Measurements from ENCODE around the gene MOCOS. TPM values are rescaled to one million over a fixed set of nuclear protein-coding genes. Genes with fewer than 3 reads are reported as not detected.

Gene MOCOS
- total RNA-seq, 1 donor from 2014 or later: 4.2 TPM

DNA sequence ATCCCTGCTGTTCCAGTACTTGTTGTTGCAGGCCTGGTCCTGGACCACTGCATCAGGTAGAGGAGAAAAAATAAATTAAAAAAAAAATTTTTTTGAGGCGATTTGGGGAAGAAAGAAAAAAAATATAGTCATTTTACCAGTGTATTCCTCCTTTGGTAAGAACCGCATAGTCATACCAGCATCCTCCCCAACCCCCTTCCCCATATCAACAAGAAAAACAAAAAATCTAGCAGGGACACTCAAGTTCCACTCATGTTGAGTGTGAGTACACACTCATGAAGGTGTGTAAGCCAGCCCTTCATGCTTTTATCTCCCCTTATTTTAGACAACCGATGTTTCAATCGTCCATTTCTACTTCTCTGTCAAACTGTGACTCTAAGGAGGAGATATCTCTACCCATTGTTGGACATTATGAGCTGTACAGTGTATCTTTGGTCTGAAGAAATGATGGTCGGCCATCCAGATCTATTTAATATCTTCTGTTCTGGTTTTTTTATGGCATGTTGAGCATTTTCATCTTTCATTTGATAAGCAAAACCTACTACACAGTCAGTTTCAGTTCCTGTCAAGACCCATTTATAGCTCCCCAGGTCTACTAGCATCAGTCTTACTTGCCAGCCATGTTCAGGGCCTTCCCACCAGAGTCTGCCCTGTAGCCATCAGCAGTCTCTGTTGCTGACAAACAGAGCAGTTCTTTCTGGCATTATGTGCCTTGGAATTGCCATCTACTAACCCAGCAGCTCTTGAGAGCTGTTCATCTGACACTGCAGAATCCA, 37.6 kb upstream of the MOCOS start:
- Histone ChIP-seq H3K27ac (no peak overlapping the region), H3K9me3 (no peaks in the 10 kb centered on the region), H3K27me3 (ENCODE audit: low read depth) (no peaks in the 10 kb centered on the region), H3K4me1 (no peaks in the 10 kb centered on the region), H3K4me3 (no peak overlapping the region), H3K36me3 (peaks cover 99% of the 10 kb centered on the region)
- DNase-seq (no peak), ATAC-seq (no peak)
- TF ChIP-seq CTCF (IDR thresholded peaks at IDR 0.05): no peak
- intact Hi-C loops (cut with DNase I): no loop called here

- intact Hi-C loops (cut with DNase I): no loop called here
- ATAC-seq (no peak), DNase-seq (no peak)
- H3K4me3 ChIP-seq: no peak overlapping the region
- H3K27me3 ChIP-seq (ENCODE audit: low read depth): no peaks in the 10 kb centered on the region
- no peak overlapping the region for H3K27ac ChIP-seq
- peaks cover 99% of the 10 kb centered on the region for H3K36me3 ChIP-seq
- H3K4me1 ChIP-seq: no peaks in the 10 kb centered on the region
- no peaks in the 10 kb centered on the region for H3K9me3 ChIP-seq
- TF ChIP-seq CTCF (IDR thresholded peaks at IDR 0.05): no peak
Observed at GRCh38 chr18:36152781-36153180, 34.5 kb upstream of the MOCOS start.

DNA sequence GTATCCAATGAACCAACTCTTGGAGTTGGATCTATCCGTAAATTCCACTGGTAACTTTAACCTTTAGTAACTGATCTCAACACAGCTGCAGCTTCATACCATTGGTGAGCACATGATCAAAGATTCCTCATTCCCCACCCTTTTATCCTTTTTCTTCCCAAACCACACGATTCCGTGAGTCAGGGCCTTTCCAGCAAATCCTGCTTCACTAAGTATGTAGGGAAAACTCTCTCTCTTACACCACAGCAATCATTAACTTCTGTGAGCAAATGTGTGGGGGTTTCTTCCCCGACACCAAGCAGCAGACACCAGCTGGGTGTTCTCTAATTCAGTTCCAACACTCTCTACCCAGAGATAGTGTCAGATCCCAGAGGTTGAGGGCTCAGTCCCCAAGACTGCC, 34.1 kb upstream of the MOCOS start:
- H3K9me3 ChIP-seq: no peaks in the 10 kb centered on the region
- intact Hi-C loops (cut with DNase I): no loop called here
- DNase-seq (no peak), ATAC-seq (no peak)
- no peak overlapping the region for H3K27ac ChIP-seq
- H3K4me3 ChIP-seq: no peak overlapping the region
- H3K27me3 ChIP-seq (ENCODE audit: low read depth): no peaks in the 10 kb centered on the region
- TF ChIP-seq CTCF (IDR thresholded peaks at IDR 0.05): no peak
- peaks cover 97% of the 10 kb centered on the region for H3K36me3 ChIP-seq
- no peaks in the 10 kb centered on the region for H3K4me1 ChIP-seq

GRCh38 chr18:36153771-36154170, 33.5 kb upstream of the MOCOS start:
- Histone ChIP-seq H3K27me3 (ENCODE audit: low read depth) (no peaks in the 10 kb centered on the region), H3K36me3 (peaks cover 97% of the 10 kb centered on the region), H3K4me1 (no peaks in the 10 kb centered on the region), H3K9me3 (no peaks in the 10 kb centered on the region), H3K4me3 (no peak overlapping the region), H3K27ac (no peak overlapping the region)
- intact Hi-C loops (cut with DNase I): no loop called here
- DNase-seq (no peak), ATAC-seq (no peak)
- no peak for TF ChIP-seq CTCF (IDR thresholded peaks at IDR 0.05)

DNA sequence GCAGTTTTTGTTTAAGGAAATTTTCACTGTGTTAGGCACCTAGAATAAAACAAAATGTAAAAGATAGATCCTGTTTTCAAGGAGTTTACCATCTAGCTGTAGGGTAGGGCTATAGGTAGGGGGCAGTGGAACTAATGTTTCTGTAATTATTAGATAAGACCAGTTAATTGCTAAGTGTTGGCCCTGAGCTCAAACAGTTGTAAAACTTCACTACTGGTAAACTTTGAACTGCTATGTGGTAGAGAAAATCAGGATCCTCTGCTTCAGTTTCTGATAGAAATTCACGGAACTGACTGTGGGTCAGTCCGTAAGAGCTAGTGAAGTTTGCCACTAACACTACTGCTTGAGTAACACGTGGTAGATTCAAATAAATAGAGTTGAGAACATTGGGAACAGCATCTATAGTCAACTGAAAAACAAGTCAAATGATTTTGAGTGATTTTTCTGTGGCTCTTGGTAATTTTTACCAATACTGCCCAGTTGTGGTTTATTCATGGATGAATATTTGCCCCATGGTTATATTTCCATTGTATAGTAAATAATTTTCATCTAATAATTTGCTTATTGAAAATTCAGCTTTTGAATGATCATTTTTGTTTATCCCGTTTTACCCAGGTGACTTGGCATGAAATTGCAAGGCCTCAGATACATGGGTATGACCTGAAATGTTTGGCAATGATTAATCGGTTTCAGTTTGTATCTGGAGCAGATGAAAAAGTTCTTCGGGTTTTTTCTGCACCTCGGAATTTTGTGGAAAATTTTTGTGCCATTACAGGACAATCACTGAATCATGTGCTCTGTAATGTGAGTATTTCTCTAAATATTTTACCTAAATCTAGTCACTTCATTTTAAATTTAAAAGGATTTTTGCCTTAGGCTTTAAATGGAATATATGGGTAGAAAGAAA, 31.2 kb upstream of the MOCOS start:
- no peak for TF ChIP-seq CTCF (IDR thresholded peaks at IDR 0.05)
- ATAC-seq (no peak), DNase-seq (no peak)
- no peak overlapping the region for H3K27ac ChIP-seq
- H3K36me3 ChIP-seq: peaks cover 98% of the 10 kb centered on the region
- intact Hi-C loops (cut with DNase I): no loop called here
- H3K4me1 ChIP-seq: no peaks in the 10 kb centered on the region
- H3K27me3 ChIP-seq (ENCODE audit: low read depth): no peaks in the 10 kb centered on the region
- no peaks in the 10 kb centered on the region for H3K9me3 ChIP-seq
- H3K4me3 ChIP-seq: no peak overlapping the region
